ENCODE results near the gene R3HDM1.
A peak's percentile ranks its signal among the peaks of the same experiment; 100 is the strongest.

The R3HDM1 gene

DNA sequence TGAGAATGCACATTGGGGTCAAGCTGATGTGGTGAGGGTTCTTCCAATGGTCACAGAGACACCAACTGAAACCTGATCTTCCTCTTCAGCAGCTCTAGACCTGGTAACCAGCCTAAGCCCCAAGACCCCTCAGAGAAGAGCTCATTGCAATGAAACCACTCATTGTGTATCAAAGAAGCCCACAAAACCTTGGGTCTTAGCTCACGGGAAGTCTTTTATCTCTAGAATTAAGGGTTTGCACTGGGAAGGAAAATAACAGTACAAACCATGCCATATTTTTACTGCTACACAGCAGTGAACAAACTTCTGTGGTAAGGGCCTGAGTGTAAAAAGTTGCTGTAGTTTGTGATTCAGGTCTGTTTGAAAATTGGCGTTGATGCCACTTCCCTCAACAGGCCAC is 201.8 kb downstream of the R3HDM1 start:
- DNase-seq = no peak

- no peak for DNase-seq
Measured at GRCh38 chr2:135736546-135736945, 205.3 kb downstream of the R3HDM1 start.

DNA sequence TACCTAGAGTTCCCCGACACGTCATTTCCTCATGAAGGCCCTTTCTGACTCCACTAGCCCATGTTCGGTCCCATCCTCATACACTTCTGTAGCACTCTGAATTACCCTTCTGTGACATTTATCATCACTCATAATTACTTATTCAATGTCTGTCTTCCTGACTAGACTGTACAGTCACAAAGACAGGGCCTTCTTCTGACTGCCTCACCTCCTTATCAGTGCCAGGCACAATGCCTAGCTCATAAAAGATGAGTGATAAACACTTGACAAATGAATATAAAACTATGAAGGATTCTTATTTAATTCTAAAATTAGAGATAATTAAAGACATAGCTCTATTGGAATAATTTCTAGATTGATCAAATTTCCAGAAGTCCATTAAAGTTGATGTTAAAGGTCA is 208.9 kb downstream of the R3HDM1 start:
- DNase-seq = no peak

GRCh38 chr2:135741043-135741394 is 209.7 kb downstream of the R3HDM1 start:
- no peak for DNase-seq

DNA sequence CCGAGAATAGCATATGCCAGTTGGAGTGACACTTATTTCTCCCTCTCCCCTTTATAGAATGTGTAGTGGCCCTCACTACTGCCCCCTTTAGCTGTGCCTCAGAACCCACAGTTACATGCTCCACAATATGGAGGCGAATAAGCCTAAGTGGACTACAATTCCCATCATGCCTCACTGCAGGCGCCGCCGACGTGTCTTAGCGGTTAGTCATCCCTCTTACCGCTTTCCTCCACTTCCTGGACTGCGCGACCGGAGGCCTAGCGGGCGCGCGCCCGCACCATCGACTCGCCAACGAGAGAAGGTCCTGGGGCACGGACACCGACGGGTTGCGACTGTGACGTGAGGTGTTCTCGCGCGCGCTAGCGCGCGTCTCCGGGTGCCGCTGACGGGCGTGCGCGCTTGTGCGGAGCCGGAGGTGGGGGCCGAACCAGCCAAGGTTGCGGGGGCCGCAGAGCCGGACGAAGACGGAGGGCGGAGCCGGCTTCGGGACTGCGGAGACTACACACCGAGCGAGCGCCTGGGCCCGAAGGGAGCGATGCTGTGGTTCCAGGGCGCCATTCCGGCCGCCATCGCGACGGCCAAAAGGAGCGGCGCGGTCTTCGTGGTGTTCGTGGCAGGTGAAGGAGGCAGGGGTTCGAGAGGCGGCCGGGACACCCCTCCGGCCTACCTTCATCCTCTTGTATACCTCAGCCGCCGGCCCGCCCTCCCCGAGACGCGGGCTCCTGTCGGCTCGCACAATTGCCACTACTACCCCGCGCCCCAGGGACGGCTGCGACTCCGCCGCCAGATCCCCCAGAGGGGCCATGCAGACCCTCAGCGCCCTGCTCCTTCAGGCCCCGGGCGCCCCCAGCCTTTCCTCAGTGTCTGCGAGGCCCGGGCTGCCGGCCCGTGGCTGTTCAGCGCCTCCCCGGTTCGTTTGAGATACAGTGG is 210.4 kb downstream of the R3HDM1 start, which contains the start of gene UBXN4:
TSS of gene UBXN4 (plus strand) at position 461 of the 930 bp plus-strand sequence. CDS start at position 536, 75 bp downstream.
- peak; percentile 97 for DNase-seq

DNA sequence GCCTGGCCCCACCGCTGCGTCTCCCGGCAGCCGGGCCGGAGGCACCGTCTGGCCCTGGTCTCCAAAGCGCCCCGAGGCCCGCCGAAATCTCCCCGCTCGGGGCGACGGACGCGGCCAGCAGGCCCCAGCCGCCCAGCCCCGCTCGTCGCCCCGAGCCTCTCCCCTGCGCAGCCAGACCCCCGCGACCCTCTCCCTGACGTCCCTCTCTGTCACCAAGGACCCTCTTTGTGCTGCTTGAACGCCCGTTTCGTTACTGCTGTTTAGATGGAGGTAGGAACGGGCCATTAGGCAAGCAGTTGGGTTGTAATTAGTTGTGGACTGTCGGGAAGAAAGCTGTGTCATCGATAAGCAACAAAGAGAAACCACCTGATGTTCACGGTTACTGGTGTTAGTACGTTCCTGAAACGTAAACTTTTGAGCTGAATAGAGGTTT is 211.1 kb downstream of the R3HDM1 start:
- DNase-seq = peak; percentile 63

DNA sequence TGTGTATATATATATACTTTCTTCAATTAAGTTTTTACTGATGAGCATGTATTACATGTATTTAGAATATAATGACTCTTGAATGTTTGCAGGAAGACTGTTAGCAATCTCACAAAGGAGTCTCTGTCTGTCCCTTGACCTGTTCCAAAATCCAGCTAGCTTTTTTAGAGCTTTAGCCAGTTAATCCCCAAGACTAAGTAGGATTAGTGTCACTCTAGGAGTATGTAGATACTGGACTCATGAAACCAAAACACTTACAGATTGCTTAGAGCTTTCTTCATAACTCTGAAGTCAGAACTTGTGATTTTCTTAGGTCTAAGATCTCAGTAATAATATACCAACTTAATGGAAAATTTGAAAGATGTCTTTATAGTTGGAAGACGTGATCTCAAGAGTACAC is 212.6 kb downstream of the R3HDM1 start:
- no peak for DNase-seq

DNA sequence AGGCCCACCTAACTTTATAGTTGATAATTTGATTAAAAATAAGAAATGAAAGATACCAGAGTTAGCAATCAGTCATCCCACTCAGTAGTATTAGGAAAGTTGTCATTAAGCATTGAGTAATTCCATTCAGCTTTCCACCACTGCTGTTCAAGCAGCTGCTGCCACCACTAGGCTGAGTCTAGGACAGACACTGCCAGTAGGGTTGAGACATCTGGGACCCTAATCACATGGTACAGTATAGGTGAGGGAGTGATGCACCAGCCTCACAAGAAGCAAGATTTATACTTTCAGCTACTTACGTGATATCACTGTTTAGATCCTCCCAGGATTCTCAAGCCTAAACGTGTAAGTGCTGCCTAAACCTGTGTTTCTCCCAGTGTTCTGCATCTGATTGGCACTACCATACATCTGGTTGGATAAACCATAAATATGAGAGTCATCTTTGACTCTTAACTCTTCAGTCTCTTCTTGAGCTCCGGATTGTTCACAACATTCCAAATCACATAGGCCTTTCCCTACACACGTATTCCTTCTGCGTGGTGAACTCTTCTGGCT is 213.6 kb downstream of the R3HDM1 start:
- peak; percentile 40 for DNase-seq

DNA sequence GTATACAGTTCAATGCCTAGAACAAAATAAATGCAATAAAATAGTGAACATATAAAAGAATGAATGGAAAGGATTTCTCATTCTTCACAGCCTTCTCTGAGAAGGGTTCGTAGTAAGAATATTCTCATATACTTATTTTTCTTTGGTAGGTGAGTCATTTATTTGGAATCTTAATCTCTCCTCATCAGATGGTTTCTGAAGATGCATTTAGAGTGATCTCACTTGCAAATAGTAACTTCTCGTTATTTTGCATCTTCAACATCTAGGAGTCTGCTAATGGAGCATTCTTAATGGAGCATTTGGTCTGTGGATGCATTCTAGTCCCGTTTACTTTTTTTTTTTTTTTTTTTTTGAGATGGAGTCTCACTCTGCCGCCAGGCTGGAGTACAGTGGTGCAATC is 214.3 kb downstream of the R3HDM1 start:
- no peak for DNase-seq

DNA sequence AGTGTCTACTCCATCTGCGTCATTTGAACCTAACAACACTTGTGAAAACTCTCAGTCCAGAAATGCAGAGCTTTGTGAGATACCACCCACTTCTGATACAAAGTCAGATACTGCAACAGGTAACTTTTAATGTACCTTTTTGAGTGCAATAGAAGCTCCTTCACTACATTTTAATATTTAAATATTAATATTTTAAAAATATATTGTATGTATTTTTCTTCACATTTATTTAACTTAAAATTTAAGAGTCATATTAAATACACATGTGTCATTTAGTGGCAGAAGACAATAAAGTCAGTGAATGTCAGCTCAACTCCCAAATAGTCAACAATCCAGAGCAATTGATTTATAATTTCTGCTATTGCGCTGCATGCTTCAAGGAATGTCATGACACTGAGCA is 224.3 kb downstream of the R3HDM1 start:
- no peak for DNase-seq

- DNase-seq = no peak
Measured at GRCh38 chr2:135756692-135757091, 225.4 kb downstream of the R3HDM1 start.

DNA sequence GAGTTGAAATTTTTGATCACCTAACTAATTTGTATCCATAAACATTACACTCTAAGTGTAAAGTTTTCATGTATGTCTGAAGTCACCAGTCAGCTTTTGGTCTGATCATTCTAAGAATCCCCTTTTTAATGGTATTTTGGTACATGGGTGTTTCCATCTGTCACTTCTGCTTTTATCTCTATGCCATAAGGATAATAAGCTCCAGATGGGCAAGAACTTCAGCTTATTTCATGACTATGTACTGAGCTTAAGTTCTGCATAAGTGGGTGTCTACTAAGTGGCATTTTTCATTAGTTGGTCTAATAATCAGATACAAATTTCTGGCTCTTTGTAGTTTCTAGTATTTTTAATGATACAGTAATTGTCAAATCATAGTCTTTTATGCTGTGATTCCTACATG is 230.7 kb downstream of the R3HDM1 start:
- DNase-seq = no peak

- no peak for DNase-seq
Measured at GRCh38 chr2:135762530-135762929, 231.2 kb downstream of the R3HDM1 start.

- DNase-seq = no peak
Measured at GRCh38 chr2:135768863-135769262, 237.6 kb downstream of the R3HDM1 start.

DNA sequence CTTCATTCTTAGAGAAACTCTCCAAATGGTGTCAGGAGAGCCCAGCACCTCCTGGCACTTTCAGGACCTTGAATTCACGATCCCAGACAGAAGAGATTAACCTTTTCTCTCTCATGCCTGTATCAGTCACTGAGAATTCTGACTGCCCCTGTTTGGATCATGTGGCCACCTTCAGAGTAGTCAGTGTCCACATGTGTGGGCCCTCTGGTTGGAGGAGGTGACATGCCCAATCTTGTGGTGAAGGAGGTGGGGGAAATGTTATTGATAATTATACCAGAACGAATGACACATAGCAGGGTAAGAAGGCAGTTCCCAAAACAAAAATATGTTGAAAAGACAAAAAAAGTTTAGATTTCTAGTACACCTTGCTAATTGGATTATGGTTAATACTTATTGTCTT is 242.0 kb downstream of the R3HDM1 start:
- no peak for DNase-seq

DNA sequence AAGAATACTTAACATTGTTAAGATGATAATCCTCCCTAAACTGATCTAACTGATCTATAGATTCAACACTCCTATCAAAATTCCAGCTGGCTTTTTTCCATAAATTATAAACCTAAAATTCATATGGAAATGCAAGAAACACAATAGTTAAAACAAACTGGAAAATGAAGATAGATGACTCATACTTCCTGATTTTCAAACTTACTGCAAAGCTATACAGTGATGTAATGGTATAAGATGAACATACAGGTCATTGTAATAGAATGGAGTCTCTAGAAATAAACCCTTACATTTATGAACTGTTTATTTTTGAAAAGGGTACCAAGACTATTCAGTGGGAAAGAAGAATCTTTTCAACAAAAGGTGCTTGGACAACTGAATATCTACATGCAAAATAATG is 242.6 kb downstream of the R3HDM1 start:
- no peak for DNase-seq
